ENCODE results near the gene CDHR2. TPM values are rescaled to one million over a fixed set of nuclear protein-coding genes. Genes with fewer than 3 reads are reported as not detected.
"Not testable (repeated sequence)": the region's sequence is repeated elsewhere in the genome, so short reads cannot be mapped to it uniquely, and the experiment has no call there.

Gene CDHR2
- total and polyA plus RNA-seq, 11 donors: 0.07 to 0.67 (median 0.35) TPM; not detected in 6

DNA sequence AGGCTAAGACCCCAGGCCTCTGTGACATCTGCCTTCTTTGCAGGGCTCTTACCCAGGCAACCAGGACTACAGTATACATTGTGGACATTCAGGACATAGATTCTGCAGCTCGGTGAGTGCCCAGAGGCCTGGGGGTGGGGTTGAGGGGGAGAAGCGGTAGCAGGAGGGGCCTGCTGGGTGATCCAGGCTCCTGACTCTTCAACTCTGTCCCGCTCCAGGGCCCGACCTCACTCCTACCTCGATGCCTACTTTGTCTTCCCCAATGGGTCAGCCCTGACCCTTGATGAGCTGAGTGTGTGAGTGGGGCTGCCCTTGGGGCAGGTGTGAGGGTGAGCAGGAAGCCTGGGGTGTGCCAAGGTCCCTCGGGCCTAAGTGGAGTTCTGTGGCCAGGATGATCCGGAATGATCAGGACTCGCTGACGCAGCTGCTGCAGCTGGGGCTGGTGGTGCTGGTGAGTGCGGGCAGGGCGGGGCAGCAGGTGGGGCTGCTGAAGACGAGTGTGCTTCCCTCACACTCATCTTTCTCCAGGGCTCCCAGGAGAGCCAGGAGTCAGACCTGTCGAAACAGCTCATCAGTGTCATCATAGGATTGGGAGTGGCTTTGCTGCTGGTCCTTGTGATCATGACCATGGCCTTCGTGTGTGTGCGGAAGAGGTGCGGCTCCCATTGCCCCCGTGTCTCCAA is 41.0 kb downstream of the CDHR2 start:
- DNase-seq: no peak
- Histone ChIP-seq H3K4me3 (no peak overlapping the region), H3K4me1 (no peaks in the 10 kb centered on the region), H3K9me3 (peaks cover 0 to 12% (median 3%) of the 10 kb centered on the region in 12 donors), H3K27ac (no peak overlapping the region), H3K36me3 (no peaks in the 10 kb centered on the region), H3K27me3 (no peaks in the 10 kb centered on the region)
- intact Hi-C loops (cut with DNase I): no loop called here
- TF ChIP-seq CTCF (IDR thresholded peaks at IDR 0.05) (no peak), POLR2A (IDR thresholded peaks at IDR 0.05) (no peak)
- 81 to 88% (median 86%) methylated on average over 12 to 17 of the region's 17 CpGs for WGBS, 4 donors
- ATAC-seq: no peak

GRCh38 chr5:176591667-176592066 is 42.5 kb downstream of the CDHR2 start:
- H3K9me3 ChIP-seq; DNase-seq; H3K27ac ChIP-seq; ATAC-seq; H3K27me3 ChIP-seq; H3K36me3 ChIP-seq; H3K4me1 ChIP-seq; intact Hi-C loops (cut with DNase I); H3K4me3 ChIP-seq: not testable (repeated sequence)
- WGBS, 4 donors: 29 to 73% (median 54%) methylated on average over 2 of the region's 2 CpGs

- no peaks in the 10 kb centered on the region for H3K36me3 ChIP-seq
- no peak overlapping the region for H3K27ac ChIP-seq
- H3K9me3 ChIP-seq: no peaks in the 10 kb centered on the region
- intact Hi-C loops (cut with DNase I): no loop called here
- ATAC-seq (no peak), DNase-seq (no peak)
- TF ChIP-seq POLR2A (IDR thresholded peaks at IDR 0.05) (no peak), CTCF (IDR thresholded peaks at IDR 0.05) (no peak)
- peaks cover 0 to 12% (median 0%) of the 10 kb centered on the region in 9 donors for H3K27me3 ChIP-seq
- H3K4me1 ChIP-seq: peaks cover 0 to 12% (median 0%) of the 10 kb centered on the region in 12 donors
- H3K4me3 ChIP-seq: no peak overlapping the region
- WGBS, 4 donors: 89 to 97% (median 93%) methylated on average over 3 of the region's 3 CpGs
Observed at GRCh38 chr5:176592573-176592972, 43.4 kb downstream of the CDHR2 start.

DNA sequence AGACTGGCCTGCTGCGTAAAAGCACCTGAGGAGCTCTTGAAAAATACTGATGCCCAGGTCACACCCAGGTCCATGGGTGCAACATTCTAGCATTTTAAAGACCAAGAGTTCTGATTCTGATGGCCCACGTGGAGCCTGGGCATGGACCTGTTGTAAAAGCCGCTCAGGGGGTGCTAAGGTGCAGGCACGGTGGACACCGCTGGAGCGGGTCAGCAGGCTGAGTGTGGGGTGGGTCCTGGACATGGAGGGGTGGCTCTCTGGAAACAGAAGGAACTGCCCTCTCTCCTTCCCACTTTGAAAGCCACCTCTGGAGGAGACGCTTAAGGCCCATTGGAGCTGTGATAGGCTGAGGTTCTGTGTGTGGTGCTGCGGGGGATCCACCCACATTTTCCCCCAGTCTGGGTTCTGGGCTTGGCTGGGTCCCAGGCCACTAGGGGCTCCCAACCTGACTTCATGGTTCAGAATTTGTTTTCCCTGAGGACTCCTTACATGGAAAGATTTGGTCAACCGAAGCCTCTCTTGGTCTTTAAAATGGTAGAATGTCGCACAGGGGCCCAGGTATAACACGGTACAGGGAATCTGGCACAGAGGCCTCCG is 44.2 kb downstream of the CDHR2 start:
- DNase-seq (no peak), ATAC-seq (no peak)
- Histone ChIP-seq H3K4me3 (no peak overlapping the region), H3K4me1 (peaks cover 0 to 12% (median 0%) of the 10 kb centered on the region in 12 donors), H3K27me3 (peaks cover 0 to 17% (median 0%) of the 10 kb centered on the region in 9 donors), H3K9me3 (no peaks in the 10 kb centered on the region), H3K27ac (no peak overlapping the region), H3K36me3 (no peaks in the 10 kb centered on the region)
- TF ChIP-seq POLR2A (IDR thresholded peaks at IDR 0.05): no peak
- WGBS, 4 donors: 91 to 94% (median 92%) methylated on average over 9 to 12 of the region's 12 CpGs
- intact Hi-C loops (cut with DNase I): no loop called here

DNA sequence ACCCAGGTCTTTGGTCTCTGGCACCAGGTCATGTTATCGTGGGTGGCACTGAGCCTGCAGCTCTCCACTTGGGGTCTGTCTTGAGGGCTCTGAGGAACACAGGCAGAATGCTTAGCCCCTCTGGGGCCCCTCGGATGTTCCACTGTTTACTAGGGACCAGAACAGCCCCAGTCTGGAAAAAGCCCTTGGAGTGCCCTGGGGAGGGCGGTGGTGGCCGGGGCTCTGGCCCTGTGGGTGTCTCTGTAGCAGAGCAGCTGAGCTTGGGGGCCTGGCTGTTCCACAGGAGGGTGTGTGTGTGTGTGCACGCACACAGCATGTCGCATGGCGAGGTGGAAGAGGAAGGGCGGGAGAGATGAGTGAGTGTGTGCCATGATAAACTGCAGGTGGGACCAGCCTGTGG is 45.4 kb downstream of the CDHR2 start:
- TF ChIP-seq POLR2A (IDR thresholded peaks at IDR 0.05) (no peak), CTCF (IDR thresholded peaks at IDR 0.05) (no peak)
- no peaks in the 10 kb centered on the region for H3K36me3 ChIP-seq
- intact Hi-C loops (cut with DNase I): no loop called here
- DNase-seq: no peak
- H3K4me3 ChIP-seq: no peak overlapping the region
- H3K4me1 ChIP-seq: peaks cover 0 to 12% (median 0%) of the 10 kb centered on the region in 12 donors
- no peak overlapping the region for H3K27ac ChIP-seq
- H3K27me3 ChIP-seq: peaks cover 0 to 17% (median 0%) of the 10 kb centered on the region in 9 donors
- ATAC-seq: no peak
- H3K9me3 ChIP-seq: no peaks in the 10 kb centered on the region
- 84 to 91% (median 86%) methylated on average over 8 of the region's 8 CpGs for WGBS, 4 donors

Measured in heart left ventricle (tissue), 16 donors.